Measurements from ENCODE around the gene PYGM.

PYGM gene

GRCh38 chr11:64741375-64742086, 18.2 kb downstream of the PYGM start:
- no peak for DNase-seq (ENCODE audit: low spot score)
- POLR2A ChIA-PET (ENCODE audit: low non-redundant PET) = no interaction called here
- no peak for TF ChIP-seq CTCF (conservative IDR thresholded peaks at IDR 0.05; ENCODE audit: low read depth)
- H3K27ac ChIP-seq = no peak overlapping the region
- CTCF ChIA-PET = interaction anchor here (1.0 to 3.0 kb wide), 3 partner anchors 53 to 292 kb away, joined by 6 to 15 read pairs (median 8); no protein-coding TSS in a partner anchor

GRCh38 chr11:64739871-64740270, 19.9 kb downstream of the PYGM start:
- DNase-seq (ENCODE audit: low spot score) = no peak
- H3K27ac ChIP-seq = no peak overlapping the region
- ChIA-PET CTCF (interaction anchor here (0.6 to 0.7 kb wide), 2 partner anchors 292 to 1000 kb away, joined by 3 to 5 read pairs; no protein-coding TSS in a partner anchor), POLR2A (ENCODE audit: low non-redundant PET) (no interaction called here)
- no peak for TF ChIP-seq CTCF (conservative IDR thresholded peaks at IDR 0.05; ENCODE audit: low read depth)

- H3K27ac ChIP-seq = no peak overlapping the region
- TF ChIP-seq CTCF (conservative IDR thresholded peaks at IDR 0.05; ENCODE audit: low read depth) = no peak
- POLR2A ChIA-PET (ENCODE audit: low non-redundant PET) = no interaction called here
- no peak for DNase-seq (ENCODE audit: low spot score)
- CTCF ChIA-PET = no interaction called here
Measured at GRCh38 chr11:64736654-64737053, 23.1 kb downstream of the PYGM start.

- no peak overlapping the region for H3K27ac ChIP-seq
- ChIA-PET CTCF (interaction anchor here (0.7 kb wide), 1 partner anchor 54 kb away, joined by 4 read pairs; no protein-coding TSS in a partner anchor), POLR2A (ENCODE audit: low non-redundant PET) (interaction anchor here (0.7 kb wide), 1 partner anchor 348 kb away, joined by 3 read pairs; no protein-coding TSS in a partner anchor)
- no peak for DNase-seq (ENCODE audit: low spot score)
- TF ChIP-seq CTCF (conservative IDR thresholded peaks at IDR 0.05; ENCODE audit: low read depth) = no peak
Measured at GRCh38 chr11:64735725-64736259, 24.0 kb downstream of the PYGM start.

- TF ChIP-seq CTCF (conservative IDR thresholded peaks at IDR 0.05; ENCODE audit: low read depth) = no peak
- H3K27ac ChIP-seq = no peak overlapping the region
- CTCF ChIA-PET = interaction anchor here (0.5 to 0.7 kb wide), 2 partner anchors 17 to 53 kb away, joined by 4 read pairs; no protein-coding TSS in a partner anchor
- POLR2A ChIA-PET (ENCODE audit: low non-redundant PET) = interaction anchor here (0.7 kb wide), 1 partner anchor 347 kb away, joined by 3 read pairs; no protein-coding TSS in a partner anchor
- DNase-seq (ENCODE audit: low spot score) = no peak
Measured at GRCh38 chr11:64734811-64735724, 24.7 kb downstream of the PYGM start.

GRCh38 chr11:64731601-64732000, 28.2 kb downstream of the PYGM start:
- ChIA-PET CTCF (no interaction called here), POLR2A (ENCODE audit: low non-redundant PET) (no interaction called here)
- DNase-seq (ENCODE audit: low spot score) = no peak
- TF ChIP-seq CTCF (conservative IDR thresholded peaks at IDR 0.05; ENCODE audit: low read depth) = no peak
- H3K27ac ChIP-seq = no peak overlapping the region
